NCI-H524 (cell line): ENCODE data around the gene TRIM40.

Experiments
- DNase-seq, 2 experiments: peaks; one replicate each; lab custom pipeline; 2025; lab: John Stamatoyannopoulos, UW

The TRIM40 gene

DNA sequence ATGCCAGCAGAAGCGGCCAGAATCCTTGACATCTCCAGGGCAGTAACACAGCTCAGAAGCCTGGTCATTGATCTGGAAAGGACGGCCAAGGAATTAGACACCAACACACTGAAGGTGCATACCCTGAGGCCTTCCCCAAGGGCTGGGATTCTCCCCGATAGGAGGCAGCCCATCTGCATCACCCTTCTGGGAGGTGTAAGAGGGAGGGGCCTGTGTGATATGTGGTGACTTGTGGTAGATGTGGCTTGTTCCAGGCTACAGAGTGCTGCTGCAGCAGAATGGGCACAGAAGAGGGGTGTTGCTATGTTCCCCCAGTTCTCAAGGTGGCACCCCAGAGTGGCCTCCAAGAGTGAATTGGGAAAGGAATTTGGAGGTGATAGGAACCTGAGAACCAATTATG is 11.2 kb downstream of the TRIM40 start:
- DNase-seq = no peak

GRCh38 chr6:30149234-30149633 is 13.3 kb downstream of the TRIM40 start:
- no peak for DNase-seq

GRCh38 chr6:30149858-30150550 is 14.1 kb downstream of the TRIM40 start:
- no peak for DNase-seq

- no peak for DNase-seq
Measured at GRCh38 chr6:30150671-30151395, 14.9 kb downstream of the TRIM40 start.

- DNase-seq = no peak
Measured at GRCh38 chr6:30151580-30151979, 15.6 kb downstream of the TRIM40 start.

DNA sequence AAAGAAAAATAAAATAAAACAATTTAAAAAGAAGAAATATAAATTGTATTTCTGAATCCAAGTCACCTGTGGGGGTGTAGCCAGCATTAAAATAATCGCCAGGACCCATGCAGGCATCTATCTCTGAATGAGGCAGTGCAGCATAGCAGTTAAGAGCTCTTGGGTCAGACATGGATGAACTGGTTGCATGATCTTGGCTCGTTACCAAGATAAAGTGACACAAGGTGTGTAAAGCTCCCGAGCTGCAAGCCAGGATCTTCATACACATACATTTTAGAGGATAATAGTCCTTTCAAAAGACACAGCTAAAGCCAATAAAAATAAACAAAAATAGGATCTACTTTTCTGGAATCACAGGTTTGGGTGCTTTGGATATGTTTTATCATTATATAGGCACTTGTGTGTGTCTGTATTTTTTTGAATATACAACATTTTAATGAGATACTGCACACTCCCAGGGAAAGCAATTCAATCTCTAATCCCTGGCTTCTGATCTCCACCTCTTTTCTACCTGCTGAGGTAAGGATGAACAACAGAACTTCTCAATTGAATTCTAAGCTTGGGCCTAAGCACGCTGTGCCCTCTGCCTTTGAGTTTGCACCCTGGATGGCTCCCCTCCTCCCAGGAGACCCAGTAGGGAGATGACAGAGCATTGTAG is 16.2 kb downstream of the TRIM40 start:
- no peak for DNase-seq

- DNase-seq = no peak
Measured at GRCh38 chr6:30152910-30153610, 17.1 kb downstream of the TRIM40 start.

- DNase-seq = no peak
Measured at GRCh38 chr6:30154061-30154460, 18.1 kb downstream of the TRIM40 start.

DNA sequence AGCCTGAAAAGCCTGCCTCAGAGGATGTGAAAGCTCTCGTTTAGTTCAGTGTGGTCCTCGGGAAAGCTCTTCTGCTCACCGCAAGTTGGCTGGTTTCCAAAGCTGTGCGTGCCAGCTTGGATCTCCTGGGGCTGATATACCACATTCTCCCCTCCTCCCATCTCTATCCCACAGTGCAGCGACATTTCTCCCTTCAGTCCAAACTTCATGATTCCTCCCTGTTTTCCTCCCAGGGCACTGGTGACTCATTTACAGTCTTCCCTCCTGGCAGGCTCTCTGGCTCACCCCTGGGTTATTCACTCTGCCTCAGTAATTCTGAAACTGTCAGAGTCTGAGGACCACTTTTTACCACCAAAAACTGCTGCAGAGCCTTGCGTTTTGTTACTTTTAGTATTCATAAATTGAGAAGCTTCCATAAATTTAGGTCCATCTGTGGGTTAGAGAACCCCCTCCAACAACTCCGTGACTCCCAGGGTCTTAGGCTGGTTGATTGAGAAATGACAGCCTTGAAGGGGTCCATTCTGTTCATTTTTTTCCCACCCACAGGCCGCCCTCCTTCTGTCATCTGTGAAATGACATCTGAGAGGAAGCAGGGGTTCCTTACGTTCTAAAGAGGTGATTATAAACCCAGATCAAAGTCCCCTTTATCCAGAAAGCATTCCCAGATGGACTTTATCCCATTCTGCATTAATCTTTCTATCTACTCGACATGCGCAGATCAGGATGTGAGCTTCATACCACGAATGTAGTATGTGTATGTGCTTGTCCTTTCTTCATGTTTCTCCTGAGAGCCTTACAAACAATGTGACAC is 19.0 kb downstream of the TRIM40 start:
- DNase-seq = no peak

- DNase-seq = no peak
Measured at GRCh38 chr6:30155520-30156261, 19.8 kb downstream of the TRIM40 start.

DNA sequence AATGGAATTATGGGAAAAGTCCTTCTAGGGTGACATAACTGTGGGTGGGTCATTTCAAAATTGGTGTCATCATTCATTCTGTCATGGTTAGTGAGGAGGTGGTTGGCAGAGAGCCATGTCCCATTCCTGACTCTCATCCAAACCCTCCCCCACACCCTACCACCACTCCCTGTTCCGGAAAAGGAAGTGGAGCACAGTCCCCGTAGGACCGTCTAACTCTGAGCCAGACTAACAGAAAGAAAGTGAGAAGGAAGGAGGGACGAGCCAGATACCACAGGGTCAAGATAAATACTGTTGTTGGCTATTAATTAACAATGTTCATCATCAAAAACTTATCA is 20.3 kb downstream of the TRIM40 start:
- no peak for DNase-seq

GRCh38 chr6:30156774-30157173 is 20.8 kb downstream of the TRIM40 start:
- DNase-seq = no peak

DNA sequence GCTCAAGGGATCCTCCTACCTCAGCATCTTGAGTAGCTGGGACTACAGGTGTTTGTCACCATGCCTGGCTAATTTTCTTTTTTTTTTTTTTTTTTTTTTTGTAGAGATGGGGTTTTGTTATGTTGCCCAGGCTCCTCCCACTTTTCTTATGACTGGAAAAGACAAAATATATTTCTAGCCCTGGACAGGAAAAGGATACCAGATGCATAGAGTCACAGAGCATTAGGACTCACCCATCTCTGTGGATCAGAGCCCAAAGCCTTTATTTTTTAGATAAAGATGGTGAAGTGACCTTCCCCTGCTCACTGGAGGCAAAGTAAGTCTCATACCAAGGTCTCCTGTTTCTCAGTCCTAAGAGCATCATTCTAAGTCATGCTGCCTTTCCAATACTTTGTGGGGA is 21.6 kb downstream of the TRIM40 start:
- no peak for DNase-seq

DNA sequence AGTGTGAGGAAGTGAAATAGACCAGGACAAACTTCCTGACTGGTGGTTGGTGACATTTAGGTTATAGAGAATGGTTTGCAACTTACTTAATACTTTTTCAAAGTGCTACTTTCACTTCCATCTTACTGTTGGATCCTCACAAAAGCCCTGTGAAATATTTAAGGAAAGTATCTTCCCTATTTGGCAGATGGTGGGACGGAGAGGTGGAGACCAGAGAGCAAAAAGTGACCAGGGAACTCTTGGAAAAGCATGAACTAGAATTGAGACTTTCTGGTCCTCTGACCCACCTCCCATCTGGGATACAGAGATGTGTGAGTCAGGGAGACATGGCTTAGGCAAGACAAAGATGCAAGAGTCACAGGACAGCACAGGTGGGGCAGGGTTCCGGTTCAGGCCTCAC is 22.1 kb downstream of the TRIM40 start:
- DNase-seq = no peak

- no peak for DNase-seq
Measured at GRCh38 chr6:30158475-30159040, 22.6 kb downstream of the TRIM40 start.

- DNase-seq = no peak
Measured at GRCh38 chr6:30160008-30160784, 24.3 kb downstream of the TRIM40 start.

DNA sequence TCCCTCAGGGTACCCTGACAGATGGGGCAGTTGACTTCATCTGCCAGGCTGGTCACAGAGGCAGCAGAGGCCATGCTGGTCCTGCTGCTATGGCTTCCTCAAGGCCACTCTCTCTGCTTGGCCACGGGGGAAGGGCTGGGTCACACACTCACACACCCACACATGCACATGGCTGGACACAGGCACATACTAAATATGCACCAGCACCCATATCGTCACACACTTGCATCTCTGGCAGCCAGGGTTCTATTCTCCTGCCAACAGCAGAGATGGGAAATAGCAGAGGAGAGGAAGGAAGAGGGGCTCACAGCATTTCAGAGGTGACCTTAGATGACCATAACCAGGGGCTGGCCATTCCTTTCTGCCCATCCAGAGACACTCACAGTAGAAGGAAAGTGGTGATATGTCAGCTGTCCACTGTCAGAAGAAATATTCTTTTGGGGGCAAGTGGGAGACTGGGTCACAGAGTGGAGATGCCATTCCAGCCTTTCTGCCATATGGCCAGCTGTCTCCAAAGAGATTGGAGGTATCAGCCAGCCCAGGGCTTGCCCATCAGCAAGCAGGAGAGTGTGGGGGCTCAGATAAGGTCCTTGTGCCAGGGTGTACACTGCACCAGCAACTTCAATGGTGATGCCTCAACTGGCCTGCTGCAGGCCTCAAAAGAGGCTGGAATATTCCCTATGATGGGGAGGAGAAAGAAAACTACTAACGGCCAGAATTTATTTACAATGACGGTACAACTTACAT is 25.0 kb downstream of the TRIM40 start, which contains the start of gene TRIM10:
Gene TRIM10, minus strand, starts transcription at position 427 of the 747 bp plus-strand sequence. Its CDS starts 353 bp downstream, at position 74.
- DNase-seq = no peak

- DNase-seq = no peak
Measured at GRCh38 chr6:30162265-30163089, 26.5 kb downstream of the TRIM40 start.
